ENCODE results near the gene GDF2. TPM values are rescaled to one million over a fixed set of nuclear protein-coding genes. Genes with fewer than 3 reads are reported as not detected.
A peak's percentile ranks its signal among the peaks of the same experiment; 100 is the strongest.

GDF2 gene
- total RNA-seq, 1 donor from 2014 or later, result not detected

DNA sequence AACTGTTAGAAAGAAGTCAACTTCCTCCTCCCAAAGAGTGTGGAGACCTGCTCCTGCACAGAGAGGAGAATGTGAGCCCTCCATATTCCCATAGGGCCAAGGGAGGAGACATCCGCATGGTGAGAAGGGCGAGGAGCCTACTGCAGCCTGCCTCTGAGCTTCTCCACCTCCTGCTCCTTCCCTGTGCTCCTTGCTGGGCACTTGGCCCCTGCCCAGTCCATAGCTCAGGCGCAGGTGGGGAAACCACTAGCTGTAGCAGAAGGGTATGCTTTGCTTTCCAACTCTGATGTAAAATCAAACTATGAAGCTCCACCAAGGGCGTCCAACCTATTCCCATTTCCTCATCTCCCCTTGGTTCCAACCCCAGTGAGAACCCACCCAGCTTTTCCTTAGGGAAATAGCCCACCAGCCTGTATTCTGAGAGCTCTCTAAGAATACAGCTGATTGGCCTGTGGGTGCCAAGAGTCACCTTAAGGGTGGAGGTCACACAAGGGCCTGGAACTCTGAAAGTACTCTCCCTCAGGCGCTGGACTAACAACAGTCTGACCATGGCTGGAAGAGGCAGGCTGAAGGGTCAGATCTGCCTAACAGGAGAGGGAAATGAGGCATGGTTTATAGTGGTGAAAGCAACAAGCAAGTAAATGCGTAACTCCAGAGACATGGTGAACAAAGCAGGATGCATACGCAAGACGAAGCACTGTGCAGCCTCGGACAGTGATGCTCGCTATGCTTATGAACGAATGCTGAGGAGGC lies 47.9 kb downstream of the GDF2 start:
- Histone ChIP-seq H3K36me3 (no peaks in the 10 kb centered on the region), H3K4me3 (no peak overlapping the region), H3K9me3 (no peaks in the 10 kb centered on the region), H3K27me3 (no peaks in the 10 kb centered on the region), H3K27ac (no peak overlapping the region), H3K4me1 (no peaks in the 10 kb centered on the region)
- DNase-seq (ENCODE audit: extremely low spot score in 2 of 2), result peak; percentile 37 to 77
- intact Hi-C loops (cut with DNase I), result no loop called here
- TF ChIP-seq POLR2AphosphoS5 (IDR thresholded peaks at IDR 0.05; ENCODE audit: insufficient read depth in 1 of 2, low read depth in 1 of 2) (no peak), POLR2A (IDR thresholded peaks at IDR 0.05) (no peak)
- TF ChIP-seq, protein P1, sequence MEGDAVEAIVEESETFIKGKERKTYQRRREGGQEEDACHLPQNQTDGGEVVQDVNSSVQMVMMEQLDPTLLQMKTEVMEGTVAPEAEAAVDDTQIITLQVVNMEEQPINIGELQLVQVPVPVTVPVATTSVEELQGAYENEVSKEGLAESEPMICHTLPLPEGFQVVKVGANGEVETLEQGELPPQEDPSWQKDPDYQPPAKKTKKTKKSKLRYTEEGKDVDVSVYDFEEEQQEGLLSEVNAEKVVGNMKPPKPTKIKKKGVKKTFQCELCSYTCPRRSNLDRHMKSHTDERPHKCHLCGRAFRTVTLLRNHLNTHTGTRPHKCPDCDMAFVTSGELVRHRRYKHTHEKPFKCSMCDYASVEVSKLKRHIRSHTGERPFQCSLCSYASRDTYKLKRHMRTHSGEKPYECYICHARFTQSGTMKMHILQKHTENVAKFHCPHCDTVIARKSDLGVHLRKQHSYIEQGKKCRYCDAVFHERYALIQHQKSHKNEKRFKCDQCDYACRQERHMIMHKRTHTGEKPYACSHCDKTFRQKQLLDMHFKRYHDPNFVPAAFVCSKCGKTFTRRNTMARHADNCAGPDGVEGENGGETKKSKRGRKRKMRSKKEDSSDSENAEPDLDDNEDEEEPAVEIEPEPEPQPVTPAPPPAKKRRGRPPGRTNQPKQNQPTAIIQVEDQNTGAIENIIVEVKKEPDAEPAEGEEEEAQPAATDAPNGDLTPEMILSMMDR (IDR thresholded peaks at IDR 0.05), result no peak

- no peak overlapping the region for H3K27ac ChIP-seq
- TF ChIP-seq, protein P1 (IDR thresholded peaks at IDR 0.05), result no peak
- TF ChIP-seq POLR2AphosphoS5 (IDR thresholded peaks at IDR 0.05; ENCODE audit: insufficient read depth in 1 of 2, low read depth in 1 of 2) (no peak), POLR2A (IDR thresholded peaks at IDR 0.05) (no peak)
- H3K36me3 ChIP-seq, result no peaks in the 10 kb centered on the region
- DNase-seq (ENCODE audit: extremely low spot score in 2 of 2), result peak; percentile 37 to 85
- H3K27me3 ChIP-seq, result no peaks in the 10 kb centered on the region
- intact Hi-C loops (cut with DNase I), result no loop called here
- H3K4me1 ChIP-seq, result no peaks in the 10 kb centered on the region
- H3K4me3 ChIP-seq, result no peak overlapping the region
- no peaks in the 10 kb centered on the region for H3K9me3 ChIP-seq
Observed at GRCh38 chr10:47370878-47371277, 48.6 kb downstream of the GDF2 start.

DNA sequence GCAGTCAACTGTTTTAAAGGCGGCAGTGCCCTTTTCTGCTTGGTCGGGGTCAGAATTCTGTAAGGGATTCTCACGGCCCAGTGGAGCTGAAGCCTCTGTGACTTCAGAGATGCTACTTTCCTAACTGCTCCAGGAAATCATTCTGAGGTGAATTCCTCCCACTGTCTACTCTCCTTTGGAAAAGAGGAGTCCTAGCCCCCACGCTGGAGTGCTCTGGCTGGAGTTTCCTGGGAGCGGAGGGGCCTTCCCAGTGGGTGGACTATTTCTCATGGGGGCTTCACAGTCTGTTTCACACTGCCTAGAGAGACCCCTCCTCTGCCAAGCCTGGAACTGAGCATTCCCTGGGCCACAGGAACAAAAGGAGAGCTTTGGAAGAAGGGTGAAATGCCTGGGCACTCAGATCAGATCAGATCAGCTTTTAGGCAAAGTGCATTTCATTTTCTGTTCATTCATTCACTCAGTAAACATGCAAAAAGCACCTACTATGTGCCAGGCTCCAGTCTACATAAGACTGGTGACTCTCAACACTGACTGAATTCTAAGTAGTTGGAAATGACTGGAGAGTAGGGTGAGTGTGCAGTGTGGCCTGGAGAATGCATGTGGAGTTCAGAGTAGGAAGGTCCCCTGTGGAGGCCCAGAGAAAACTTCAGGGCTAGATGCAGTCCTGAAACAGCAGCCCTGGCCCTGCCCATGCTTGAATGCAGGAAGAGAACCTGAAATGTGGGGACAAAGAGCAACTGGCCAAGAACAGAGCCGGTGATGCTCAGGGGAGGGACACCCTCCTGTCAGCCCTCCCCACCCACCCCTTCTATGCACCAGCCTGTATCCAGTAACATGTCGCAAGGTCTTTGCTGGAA lies 49.6 kb downstream of the GDF2 start:
- intact Hi-C loops (cut with DNase I), result no loop called here
- TF ChIP-seq, protein P1 (IDR thresholded peaks at IDR 0.05), result no peak
- TF ChIP-seq POLR2A (IDR thresholded peaks at IDR 0.05), result no peak
- TF ChIP-seq POLR2AphosphoS5 (IDR thresholded peaks at IDR 0.05; ENCODE audit: insufficient read depth in 1 of 2, low read depth in 1 of 2), result no peak
- Histone ChIP-seq H3K36me3 (no peaks in the 10 kb centered on the region), H3K4me3 (no peak overlapping the region), H3K4me1 (no peaks in the 10 kb centered on the region), H3K9me3 (no peaks in the 10 kb centered on the region), H3K27me3 (no peaks in the 10 kb centered on the region), H3K27ac (no peak overlapping the region)
- peak; percentile 70 to 87 for DNase-seq (ENCODE audit: extremely low spot score in 2 of 2)

DNA sequence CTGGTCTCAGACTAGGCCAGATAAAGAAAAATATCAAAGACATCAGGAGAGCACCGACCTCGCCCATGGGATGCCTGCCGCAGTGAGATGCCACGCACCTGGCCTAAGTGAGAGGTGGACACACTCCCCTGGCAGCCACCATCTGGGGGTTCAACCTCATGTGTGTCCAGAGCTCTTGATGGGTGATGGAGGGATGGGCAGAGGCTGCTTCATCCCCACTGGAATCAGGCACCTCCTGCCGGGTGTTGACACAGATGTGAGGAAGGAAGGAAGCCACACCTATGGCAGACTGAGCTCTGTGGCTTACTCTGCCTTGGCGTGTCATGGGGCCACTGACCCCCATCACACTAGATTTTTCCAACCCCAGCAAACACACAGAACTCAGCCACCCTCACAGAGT lies 50.5 kb downstream of the GDF2 start:
- Histone ChIP-seq H3K27me3 (no peaks in the 10 kb centered on the region), H3K36me3 (no peaks in the 10 kb centered on the region), H3K4me1 (no peaks in the 10 kb centered on the region), H3K27ac (no peak overlapping the region), H3K4me3 (no peak overlapping the region), H3K9me3 (no peaks in the 10 kb centered on the region)
- TF ChIP-seq, protein P1 (IDR thresholded peaks at IDR 0.05), result no peak
- TF ChIP-seq POLR2A (IDR thresholded peaks at IDR 0.05) (no peak), POLR2AphosphoS5 (IDR thresholded peaks at IDR 0.05; ENCODE audit: insufficient read depth in 1 of 2, low read depth in 1 of 2) (no peak)
- peak; percentile 64 to 72 for DNase-seq (ENCODE audit: extremely low spot score in 2 of 2)
- intact Hi-C loops (cut with DNase I), result no loop called here

All from vagina (tissue), 2 donors.